ENCODE results near the gene AOAH.

The AOAH gene, protein sequence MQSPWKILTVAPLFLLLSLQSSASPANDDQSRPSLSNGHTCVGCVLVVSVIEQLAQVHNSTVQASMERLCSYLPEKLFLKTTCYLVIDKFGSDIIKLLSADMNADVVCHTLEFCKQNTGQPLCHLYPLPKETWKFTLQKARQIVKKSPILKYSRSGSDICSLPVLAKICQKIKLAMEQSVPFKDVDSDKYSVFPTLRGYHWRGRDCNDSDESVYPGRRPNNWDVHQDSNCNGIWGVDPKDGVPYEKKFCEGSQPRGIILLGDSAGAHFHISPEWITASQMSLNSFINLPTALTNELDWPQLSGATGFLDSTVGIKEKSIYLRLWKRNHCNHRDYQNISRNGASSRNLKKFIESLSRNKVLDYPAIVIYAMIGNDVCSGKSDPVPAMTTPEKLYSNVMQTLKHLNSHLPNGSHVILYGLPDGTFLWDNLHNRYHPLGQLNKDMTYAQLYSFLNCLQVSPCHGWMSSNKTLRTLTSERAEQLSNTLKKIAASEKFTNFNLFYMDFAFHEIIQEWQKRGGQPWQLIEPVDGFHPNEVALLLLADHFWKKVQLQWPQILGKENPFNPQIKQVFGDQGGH

DNA sequence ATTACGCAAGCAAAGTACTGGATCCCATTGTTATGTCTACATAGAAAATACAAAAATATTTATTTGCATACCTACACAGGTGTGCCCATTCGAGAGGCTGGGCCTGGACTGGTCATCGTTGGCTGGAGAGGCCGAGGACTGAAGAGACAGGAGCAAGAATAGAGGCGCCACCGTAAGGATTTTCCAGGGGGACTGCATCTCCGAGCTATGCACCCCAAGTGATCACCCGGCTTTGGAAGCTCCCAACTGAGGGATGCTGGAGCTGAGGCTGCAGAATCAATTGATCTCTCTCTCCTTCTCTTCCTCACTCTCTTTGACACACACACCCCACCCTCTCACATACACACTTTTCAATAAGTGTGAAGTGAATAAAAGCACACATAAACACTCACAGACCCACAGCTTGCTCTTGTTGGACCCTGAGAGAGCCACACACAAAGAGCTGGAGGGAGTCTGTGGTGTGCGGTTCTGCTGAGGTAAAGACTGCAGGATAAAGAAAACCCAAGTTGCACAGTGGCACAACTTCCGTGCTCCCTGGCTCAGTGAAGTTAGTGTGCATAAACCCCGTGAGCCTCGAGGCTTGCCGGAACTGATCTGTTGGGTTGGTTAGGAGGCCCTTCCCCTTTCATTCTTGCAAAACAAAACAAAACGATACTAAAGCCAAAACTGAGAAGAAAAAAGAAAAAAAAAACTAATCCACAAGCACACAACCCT, at the start of gene AOAH:
Gene AOAH, minus strand, starts transcription at position 544 of the 714 bp plus-strand sequence. Its CDS starts 346 bp downstream, at position 198.
- no peak within 1 kb of the TSS for H3K27ac ChIP-seq (ENCODE audit: low read depth, low read length)
- no peaks in the 10 kb centered on the region for H3K4me1 ChIP-seq (ENCODE audit: control insufficient read depth, low read length)
- H3K79me2 ChIP-seq (ENCODE audit: control insufficient read depth, low read length) = no peaks in the 10 kb centered on the region

DNA sequence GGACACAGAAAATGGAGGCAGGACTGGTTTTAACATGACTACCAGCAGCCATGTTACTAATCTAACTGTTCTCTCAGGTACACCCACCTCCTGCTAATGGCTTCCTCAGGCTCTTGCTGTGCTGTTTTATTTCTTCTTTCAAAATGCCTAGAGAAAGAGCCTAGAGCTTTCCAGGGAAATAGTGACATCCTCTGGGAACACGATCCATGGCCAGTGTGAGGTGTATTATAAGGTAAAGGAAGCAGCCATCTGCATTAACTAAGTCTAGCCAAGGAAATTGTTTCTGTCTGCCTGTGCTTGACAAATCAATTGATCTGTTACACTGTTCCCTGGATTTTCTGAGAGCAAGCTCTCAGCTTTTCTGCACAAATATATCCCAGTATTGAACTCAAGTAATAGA, 42.2 kb upstream of the AOAH start:
- TF ChIP-seq, protein P1, sequence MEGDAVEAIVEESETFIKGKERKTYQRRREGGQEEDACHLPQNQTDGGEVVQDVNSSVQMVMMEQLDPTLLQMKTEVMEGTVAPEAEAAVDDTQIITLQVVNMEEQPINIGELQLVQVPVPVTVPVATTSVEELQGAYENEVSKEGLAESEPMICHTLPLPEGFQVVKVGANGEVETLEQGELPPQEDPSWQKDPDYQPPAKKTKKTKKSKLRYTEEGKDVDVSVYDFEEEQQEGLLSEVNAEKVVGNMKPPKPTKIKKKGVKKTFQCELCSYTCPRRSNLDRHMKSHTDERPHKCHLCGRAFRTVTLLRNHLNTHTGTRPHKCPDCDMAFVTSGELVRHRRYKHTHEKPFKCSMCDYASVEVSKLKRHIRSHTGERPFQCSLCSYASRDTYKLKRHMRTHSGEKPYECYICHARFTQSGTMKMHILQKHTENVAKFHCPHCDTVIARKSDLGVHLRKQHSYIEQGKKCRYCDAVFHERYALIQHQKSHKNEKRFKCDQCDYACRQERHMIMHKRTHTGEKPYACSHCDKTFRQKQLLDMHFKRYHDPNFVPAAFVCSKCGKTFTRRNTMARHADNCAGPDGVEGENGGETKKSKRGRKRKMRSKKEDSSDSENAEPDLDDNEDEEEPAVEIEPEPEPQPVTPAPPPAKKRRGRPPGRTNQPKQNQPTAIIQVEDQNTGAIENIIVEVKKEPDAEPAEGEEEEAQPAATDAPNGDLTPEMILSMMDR (IDR thresholded peaks at IDR 0.05; ENCODE audit: low read depth, low read length, poor library complexity, severe bottlenecking) = no peak
- no peak for TF ChIP-seq EZH2phosphoT487 (IDR thresholded peaks at IDR 0.05; ENCODE audit: borderline replicate concordance, low read length)

More for the DNA sequence above, at the start of gene AOAH:
- TF ChIP-seq EZH2phosphoT487 (IDR thresholded peaks at IDR 0.05; ENCODE audit: borderline replicate concordance, low read length) = no peak
- TF ChIP-seq, protein P1 (IDR thresholded peaks at IDR 0.05; ENCODE audit: low read depth, low read length, poor library complexity, severe bottlenecking) = no peak
- H3K4me2 ChIP-seq (ENCODE audit: low read length) = no peak within 1 kb of the TSS
- H3K36me3 ChIP-seq (ENCODE audit: control insufficient read depth, low read length) = no peaks in the 10 kb centered on the region
- H3K9me2 ChIP-seq (replicated peaks; ENCODE audit: control insufficient read depth, low read length) = no peaks in the 10 kb centered on the region
- H4K20me1 ChIP-seq (ENCODE audit: control insufficient read depth, insufficient read depth, low read depth, low read length) = no peaks in the 10 kb centered on the region
- H3K4me3 ChIP-seq (ENCODE audit: low read length) = no peak within 1 kb of the TSS
- no peaks in the 10 kb centered on the region for H3K27me3 ChIP-seq (ENCODE audit: control insufficient read depth, low read length)
- no peaks in the 10 kb centered on the region for H3K9me3 ChIP-seq (ENCODE audit: control insufficient read depth, insufficient read depth, low read length)
- no peaks in the 10 kb centered on the region for H3F3A ChIP-seq (ENCODE audit: control insufficient read depth, insufficient read depth)

DNA sequence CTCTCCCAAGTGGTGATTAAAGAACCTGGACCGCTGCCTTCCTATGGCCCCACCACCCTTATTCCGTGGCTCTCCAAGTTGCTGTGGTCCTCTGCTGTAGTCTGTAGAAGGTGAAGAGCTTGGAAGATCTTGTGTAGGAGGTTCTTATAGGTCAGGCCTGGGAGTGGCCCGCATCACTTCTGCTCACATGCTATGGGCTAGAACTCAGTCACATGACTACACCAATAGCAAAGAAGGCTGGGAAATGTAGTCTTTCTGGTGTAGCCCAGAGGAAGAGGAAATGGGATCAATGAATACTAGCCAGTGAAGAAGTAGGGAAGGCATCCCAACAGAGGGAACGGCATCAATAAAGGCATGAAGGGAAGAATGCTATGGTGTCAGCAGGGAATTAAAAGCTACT, 41.3 kb upstream of the AOAH start:
- Histone ChIP-seq H3K4me2 (ENCODE audit: low read length) (no peak overlapping the region), H3K27ac (ENCODE audit: low read depth, low read length) (no peak overlapping the region), H3K36me3 (ENCODE audit: control insufficient read depth, low read length) (no peaks in the 10 kb centered on the region), H3K27me3 (ENCODE audit: control insufficient read depth, low read length) (no peaks in the 10 kb centered on the region; the same call in 1 of the 2 replicates), H3K4me3 (ENCODE audit: low read length) (no peak overlapping the region), H4K20me1 (ENCODE audit: control insufficient read depth, insufficient read depth, low read depth, low read length) (no peaks in the 10 kb centered on the region), H3F3A (ENCODE audit: control insufficient read depth, insufficient read depth) (no peaks in the 10 kb centered on the region), H3K4me1 (ENCODE audit: control insufficient read depth, low read length) (no peaks in the 10 kb centered on the region), H3K79me2 (ENCODE audit: control insufficient read depth, low read length) (no peaks in the 10 kb centered on the region), H3K9me2 (replicated peaks; ENCODE audit: control insufficient read depth, low read length) (no peaks in the 10 kb centered on the region), H3K9me3 (ENCODE audit: control insufficient read depth, insufficient read depth, low read length) (no peaks in the 10 kb centered on the region)
- no peak for TF ChIP-seq EZH2phosphoT487 (IDR thresholded peaks at IDR 0.05; ENCODE audit: borderline replicate concordance, low read length)
- TF ChIP-seq, protein P1 (IDR thresholded peaks at IDR 0.05; ENCODE audit: low read depth, low read length, poor library complexity, severe bottlenecking) = no peak

More for the DNA sequence above, 42.2 kb upstream of the AOAH start:
- H3K27me3 ChIP-seq (ENCODE audit: control insufficient read depth, low read length) = no peaks in the 10 kb centered on the region; the same call in 1 of the 2 replicates
- no peaks in the 10 kb centered on the region for H3K4me1 ChIP-seq (ENCODE audit: control insufficient read depth, low read length)
- H3K79me2 ChIP-seq (ENCODE audit: control insufficient read depth, low read length) = no peaks in the 10 kb centered on the region
- H4K20me1 ChIP-seq (ENCODE audit: control insufficient read depth, insufficient read depth, low read depth, low read length) = no peaks in the 10 kb centered on the region
- no peaks in the 10 kb centered on the region for H3K9me3 ChIP-seq (ENCODE audit: control insufficient read depth, insufficient read depth, low read length)
- H3K4me2 ChIP-seq (ENCODE audit: low read length) = no peak overlapping the region
- H3K9me2 ChIP-seq (replicated peaks; ENCODE audit: control insufficient read depth, low read length) = no peaks in the 10 kb centered on the region
- no peak overlapping the region for H3K4me3 ChIP-seq (ENCODE audit: low read length)
- H3K27ac ChIP-seq (ENCODE audit: low read depth, low read length) = no peak overlapping the region
- H3K36me3 ChIP-seq (ENCODE audit: control insufficient read depth, low read length) = no peaks in the 10 kb centered on the region
- no peaks in the 10 kb centered on the region for H3F3A ChIP-seq (ENCODE audit: control insufficient read depth, insufficient read depth)

All from DOHH2 (cell line).